Loucy (cell line): ENCODE measurements around the gene TEAD1.

Source experiments
- H2AFZ ChIP-seq: fragments of 200-600 bp; sonication (generic); 2 replicates; pipeline ENCODE4 v1.6.0; 2016; ENCODE audit warnings: antibody characterized with exemption, mild to moderate bottlenecking, low read length, moderate library complexity
- H3F3A ChIP-seq: fragments of 200-600 bp; 2 replicates; pipeline ENCODE4 v1.6.0; 2016; ENCODE audit warnings: antibody characterized with exemption, low read depth, mild to moderate bottlenecking
- H3K27me3 ChIP-seq: fragments of 200-600 bp; sonication (generic); 2 replicates; pipeline ENCODE4 v1.6.1; 2014; ENCODE audit warnings: low read length, mild to moderate bottlenecking; ENCODE audit not compliant: insufficient read depth, poor library complexity, severe bottlenecking
- H3K36me3 ChIP-seq: fragments of 200-600 bp; sonication (generic); 2 replicates; pipeline ENCODE4 v1.6.1; 2016; ENCODE audit warnings: low read length; ENCODE audit not compliant: insufficient read depth
- H3K4me1 ChIP-seq: fragments of 200-600 bp; sonication (generic); 2 replicates; pipeline ENCODE4 v1.5.1; 2014; ENCODE audit warnings: low read length, mild to moderate bottlenecking; ENCODE audit not compliant: insufficient read depth, poor library complexity, severe bottlenecking
- H3K4me2 ChIP-seq: fragments of 200-600 bp; sonication (generic); 2 replicates; pipeline ENCODE4 v1.6.0; 2014; ENCODE audit warnings: antibody characterized with exemption, low read length, low read depth, mild to moderate bottlenecking; ENCODE audit not compliant: poor library complexity, severe bottlenecking
- H3K4me3 ChIP-seq: fragments of 200-600 bp; sonication (generic); 2 replicates; pipeline ENCODE4 v1.5.1; 2014; ENCODE audit warnings: low read length, mild to moderate bottlenecking, mixed read lengths; ENCODE audit not compliant: poor library complexity, severe bottlenecking
- H3K79me2 ChIP-seq: fragments of 200-600 bp; sonication (generic); 2 replicates; pipeline ENCODE4 v1.6.1; 2014; ENCODE audit warnings: low read length; ENCODE audit not compliant: insufficient read depth
- H3K9ac ChIP-seq: fragments of 200-600 bp; sonication (generic); 2 replicates; pipeline ENCODE4 v1.6.0; 2014; ENCODE audit warnings: mild to moderate bottlenecking, low read depth, low read length, moderate library complexity; ENCODE audit not compliant: poor library complexity, severe bottlenecking
- H3K9me2 ChIP-seq: fragments of 200-600 bp; sonication (generic); replicated peaks from 2 replicates; pipeline ENCODE4 v1.6.1; 2016; ENCODE audit warnings: low read depth, low read length, mixed read lengths
- H3K9me3 ChIP-seq: fragments of 200-600 bp; sonication (generic); 2 replicates; pipeline ENCODE4 v1.6.1; 2014; ENCODE audit warnings: mild to moderate bottlenecking, antibody characterized with exemption, low read length, low read depth; ENCODE audit not compliant: insufficient read depth
- H4K20me1 ChIP-seq: fragments of 200-600 bp; sonication (generic); 2 replicates; pipeline ENCODE4 v1.6.0; 2014; ENCODE audit warnings: antibody characterized with exemption, low read length, mild to moderate bottlenecking; ENCODE audit not compliant: insufficient read depth, poor library complexity, severe bottlenecking
- EZH2phosphoT487 ChIP-seq: fragments of 200-600 bp; IDR thresholded peaks from 2 replicates; pipeline ENCODE4 v1.6.1; 2018; ENCODE audit warnings: antibody characterized with exemption, mild to moderate bottlenecking, moderate library complexity, borderline replicate concordance
- TF ChIP-seq, protein P1 (sequence below): fragments of 200-600 bp; sonication (generic); conservative IDR thresholded peaks from 2 replicates; pipeline ENCODE4 v1.5.1; 2014; ENCODE audit warnings: mild to moderate bottlenecking, antibody characterized with exemption, low read length

Gene TEAD1

DNA sequence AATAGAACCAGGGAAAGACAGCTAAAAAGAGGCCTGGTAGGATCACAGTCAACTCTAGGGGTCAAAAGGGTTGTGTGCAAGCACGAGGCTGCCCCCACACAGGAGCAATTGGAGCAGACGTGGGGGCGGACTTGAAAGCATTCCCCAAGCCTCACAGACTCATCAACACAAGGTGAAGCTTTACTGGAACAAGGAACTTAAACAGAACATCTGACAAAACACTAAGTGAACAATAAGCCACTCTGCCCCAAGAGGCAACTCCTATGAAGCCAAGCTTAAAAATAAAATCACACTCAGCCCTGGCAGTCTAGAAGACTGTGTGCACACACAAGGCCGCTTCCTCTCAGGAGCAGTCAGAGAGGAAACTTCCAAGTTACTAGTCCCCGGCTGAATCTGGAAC lies 32.2 kb upstream of the TEAD1 start:
- H3K9me3 ChIP-seq, result no peaks in the 10 kb centered on the region
- no peaks in the 10 kb centered on the region for H4K20me1 ChIP-seq
- no peak overlapping the region for H3K4me2 ChIP-seq
- no peak overlapping the region for H3K9ac ChIP-seq
- H3K36me3 ChIP-seq, result no peaks in the 10 kb centered on the region
- H3K27me3 ChIP-seq, result no peaks in the 10 kb centered on the region
- TF ChIP-seq EZH2phosphoT487, result no peak
- TF ChIP-seq, protein P1, sequence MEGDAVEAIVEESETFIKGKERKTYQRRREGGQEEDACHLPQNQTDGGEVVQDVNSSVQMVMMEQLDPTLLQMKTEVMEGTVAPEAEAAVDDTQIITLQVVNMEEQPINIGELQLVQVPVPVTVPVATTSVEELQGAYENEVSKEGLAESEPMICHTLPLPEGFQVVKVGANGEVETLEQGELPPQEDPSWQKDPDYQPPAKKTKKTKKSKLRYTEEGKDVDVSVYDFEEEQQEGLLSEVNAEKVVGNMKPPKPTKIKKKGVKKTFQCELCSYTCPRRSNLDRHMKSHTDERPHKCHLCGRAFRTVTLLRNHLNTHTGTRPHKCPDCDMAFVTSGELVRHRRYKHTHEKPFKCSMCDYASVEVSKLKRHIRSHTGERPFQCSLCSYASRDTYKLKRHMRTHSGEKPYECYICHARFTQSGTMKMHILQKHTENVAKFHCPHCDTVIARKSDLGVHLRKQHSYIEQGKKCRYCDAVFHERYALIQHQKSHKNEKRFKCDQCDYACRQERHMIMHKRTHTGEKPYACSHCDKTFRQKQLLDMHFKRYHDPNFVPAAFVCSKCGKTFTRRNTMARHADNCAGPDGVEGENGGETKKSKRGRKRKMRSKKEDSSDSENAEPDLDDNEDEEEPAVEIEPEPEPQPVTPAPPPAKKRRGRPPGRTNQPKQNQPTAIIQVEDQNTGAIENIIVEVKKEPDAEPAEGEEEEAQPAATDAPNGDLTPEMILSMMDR, result no peak
- no peaks in the 10 kb centered on the region for H3F3A ChIP-seq
- H2AFZ ChIP-seq, result no peak overlapping the region
- H3K4me3 ChIP-seq, result no peak overlapping the region
- no peaks in the 10 kb centered on the region for H3K4me1 ChIP-seq
- H3K79me2 ChIP-seq, result no peaks in the 10 kb centered on the region
- H3K9me2 ChIP-seq, result no peaks in the 10 kb centered on the region

DNA sequence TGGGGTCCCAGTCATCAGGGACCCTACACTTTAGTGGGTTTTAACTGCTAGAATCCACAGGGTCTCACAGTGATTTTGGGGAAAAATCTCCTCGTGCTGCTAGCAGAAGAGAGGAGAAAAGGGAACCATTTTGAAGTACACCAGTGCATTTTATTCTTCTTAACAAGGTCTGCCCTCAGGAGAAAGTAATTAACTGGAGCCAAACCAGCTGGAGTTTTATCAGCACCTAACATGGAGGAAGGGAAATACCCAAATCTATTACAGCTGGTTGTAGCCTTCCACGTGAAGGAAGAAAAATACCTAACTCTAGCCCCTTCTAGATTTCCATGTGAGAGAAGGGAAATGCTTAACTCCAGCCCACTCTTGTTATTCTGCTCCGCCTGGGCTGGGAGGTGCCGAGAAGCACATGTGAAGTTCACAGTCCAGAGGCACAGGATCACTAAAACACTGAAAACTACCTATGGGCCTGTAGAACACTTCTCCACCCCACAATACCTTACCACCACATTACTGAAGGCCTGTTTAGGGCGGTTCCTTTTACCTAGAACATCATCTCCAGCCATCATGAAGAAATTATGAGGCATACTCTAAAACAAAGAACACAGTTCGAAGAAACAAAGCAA lies 31.3 kb upstream of the TEAD1 start:
- no peaks in the 10 kb centered on the region for H4K20me1 ChIP-seq

DNA sequence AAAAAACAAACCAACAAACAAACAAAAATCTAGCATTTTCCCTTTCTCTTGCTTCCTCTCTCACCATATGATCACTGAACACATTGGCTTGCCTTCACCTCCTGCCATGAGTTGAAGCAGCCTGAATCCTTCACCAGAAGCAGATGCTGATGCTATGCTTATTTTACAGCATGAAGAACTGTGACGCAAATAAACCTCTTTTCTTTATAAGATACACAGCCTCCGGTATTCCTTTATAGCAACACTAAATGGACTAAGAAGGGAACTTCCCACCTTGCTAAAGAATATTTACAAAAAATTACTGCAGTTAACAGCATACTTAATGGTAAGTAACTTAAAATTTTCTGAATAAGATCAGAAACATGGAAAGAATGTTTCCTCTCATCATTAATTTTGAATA lies 27.7 kb upstream of the TEAD1 start:
- Histone ChIP-seq H3K4me2 (no peak overlapping the region), H3K9me2 (no peaks in the 10 kb centered on the region), H3K79me2 (no peaks in the 10 kb centered on the region)

More for the DNA sequence above, 31.3 kb upstream of the TEAD1 start:
- no peak overlapping the region for H3K4me3 ChIP-seq
- H3F3A ChIP-seq, result no peaks in the 10 kb centered on the region
- H3K9ac ChIP-seq, result no peak overlapping the region
- H3K79me2 ChIP-seq, result no peaks in the 10 kb centered on the region
- no peaks in the 10 kb centered on the region for H3K9me3 ChIP-seq
- H3K36me3 ChIP-seq, result no peaks in the 10 kb centered on the region
- no peak overlapping the region for H3K4me2 ChIP-seq
- no peak overlapping the region for H2AFZ ChIP-seq
- no peak for TF ChIP-seq EZH2phosphoT487
- TF ChIP-seq, protein P1, result no peak
- no peaks in the 10 kb centered on the region for H3K27me3 ChIP-seq
- H3K4me1 ChIP-seq, result no peaks in the 10 kb centered on the region
- H3K9me2 ChIP-seq, result no peaks in the 10 kb centered on the region

More for the DNA sequence above, 27.7 kb upstream of the TEAD1 start:
- Histone ChIP-seq H3K9me3 (no peaks in the 10 kb centered on the region), H3K9ac (no peak overlapping the region), H3F3A (no peaks in the 10 kb centered on the region), H3K4me1 (no peaks in the 10 kb centered on the region), H3K36me3 (no peaks in the 10 kb centered on the region), H2AFZ (no peak overlapping the region), H3K27me3 (no peaks in the 10 kb centered on the region), H4K20me1 (no peaks in the 10 kb centered on the region), H3K4me3 (no peak overlapping the region)
- TF ChIP-seq, protein P1, result no peak
- TF ChIP-seq EZH2phosphoT487, result no peak
